ENCODE data around the gene SIVA1.

DNA sequence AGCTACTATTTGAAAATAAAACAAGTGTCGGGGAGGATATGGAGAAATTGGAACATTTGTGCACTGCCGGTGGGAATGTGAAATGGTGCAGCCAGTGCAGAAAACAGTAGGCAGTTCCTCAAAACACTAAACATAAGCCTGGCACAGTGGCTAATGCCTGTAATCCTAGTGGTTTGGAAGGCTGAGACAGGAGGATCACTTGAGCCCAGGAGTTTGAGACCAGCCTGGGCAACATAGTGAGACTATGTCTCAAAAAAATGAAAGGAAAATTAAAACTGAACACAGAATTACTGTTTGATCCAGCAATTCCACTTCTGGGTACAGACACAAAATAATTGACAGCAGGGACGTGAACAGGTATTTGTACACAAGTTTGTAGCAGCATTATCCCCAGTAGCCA, 12.6 kb downstream of the SIVA1 start:
- TF ChIP-seq, protein P1, sequence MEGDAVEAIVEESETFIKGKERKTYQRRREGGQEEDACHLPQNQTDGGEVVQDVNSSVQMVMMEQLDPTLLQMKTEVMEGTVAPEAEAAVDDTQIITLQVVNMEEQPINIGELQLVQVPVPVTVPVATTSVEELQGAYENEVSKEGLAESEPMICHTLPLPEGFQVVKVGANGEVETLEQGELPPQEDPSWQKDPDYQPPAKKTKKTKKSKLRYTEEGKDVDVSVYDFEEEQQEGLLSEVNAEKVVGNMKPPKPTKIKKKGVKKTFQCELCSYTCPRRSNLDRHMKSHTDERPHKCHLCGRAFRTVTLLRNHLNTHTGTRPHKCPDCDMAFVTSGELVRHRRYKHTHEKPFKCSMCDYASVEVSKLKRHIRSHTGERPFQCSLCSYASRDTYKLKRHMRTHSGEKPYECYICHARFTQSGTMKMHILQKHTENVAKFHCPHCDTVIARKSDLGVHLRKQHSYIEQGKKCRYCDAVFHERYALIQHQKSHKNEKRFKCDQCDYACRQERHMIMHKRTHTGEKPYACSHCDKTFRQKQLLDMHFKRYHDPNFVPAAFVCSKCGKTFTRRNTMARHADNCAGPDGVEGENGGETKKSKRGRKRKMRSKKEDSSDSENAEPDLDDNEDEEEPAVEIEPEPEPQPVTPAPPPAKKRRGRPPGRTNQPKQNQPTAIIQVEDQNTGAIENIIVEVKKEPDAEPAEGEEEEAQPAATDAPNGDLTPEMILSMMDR (IDR thresholded peaks at IDR 0.05) = no peak
- TF ChIP-seq POLR2A (IDR thresholded peaks at IDR 0.05) (no peak), EP300 (IDR thresholded peaks at IDR 0.05; ENCODE audit: low read depth) (no peak), POLR2AphosphoS5 (IDR thresholded peaks at IDR 0.05) (no peak)

Data from transverse colon (tissue), 4 donors.